Right renal pelvis (tissue), 4 donors: ENCODE data around the gene TBC1D22A. TPM values are rescaled to one million over a fixed set of nuclear protein-coding genes. Genes with fewer than 3 reads are reported as not detected.
A peak's percentile ranks its signal among the peaks of the same experiment; 100 is the strongest.

Experiments used
- DNase-seq, 4 donors: peaks; one replicate each; pipeline ENCODE4 v3.0.0-alpha.2; 2013; ENCODE audit warnings: low read depth in 4 of 4, low spot score in 3 of 4, missing footprints in 1 of 4
- polyA plus RNA-seq, 4 donors: library from polyadenylated mRNA; unstranded; fragments of 120-200 nt; gene quantifications; one replicate each; pipeline ENCODE4 v1.2.1, GENCODE V29; 2013; ENCODE audit not compliant: insufficient read length in 4 of 4

TBC1D22A gene
- polyA plus RNA-seq, 4 donors: 17.8 to 19.7 (median 18.2) TPM

DNA sequence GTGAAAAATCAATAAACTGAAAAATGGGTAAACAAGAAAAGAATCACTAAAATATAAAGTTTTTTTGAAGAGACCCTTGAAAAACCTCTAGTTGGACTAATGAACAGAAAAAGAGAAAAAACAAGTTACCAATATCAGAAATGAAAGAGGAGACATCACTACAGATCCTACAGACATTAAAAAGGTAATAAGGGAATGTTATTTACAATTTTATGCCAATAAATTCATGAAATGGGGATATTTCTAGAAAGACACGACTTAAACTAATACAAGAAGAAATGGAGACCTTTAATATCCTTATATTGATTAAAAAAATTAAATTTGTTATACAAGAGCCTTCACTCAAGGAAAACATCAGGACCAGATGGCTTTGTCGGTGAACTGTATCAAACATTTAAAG lies 109.4 kb downstream of the TBC1D22A start:
- no peak for DNase-seq

- no peak for DNase-seq
Observed at GRCh38 chr22:46875089-46875488, 112.6 kb downstream of the TBC1D22A start.

- no peak for DNase-seq
Observed at GRCh38 chr22:46876357-46876934, 114.0 kb downstream of the TBC1D22A start.

- DNase-seq: no peak
Observed at GRCh38 chr22:46878191-46878948, 115.9 kb downstream of the TBC1D22A start.

DNA sequence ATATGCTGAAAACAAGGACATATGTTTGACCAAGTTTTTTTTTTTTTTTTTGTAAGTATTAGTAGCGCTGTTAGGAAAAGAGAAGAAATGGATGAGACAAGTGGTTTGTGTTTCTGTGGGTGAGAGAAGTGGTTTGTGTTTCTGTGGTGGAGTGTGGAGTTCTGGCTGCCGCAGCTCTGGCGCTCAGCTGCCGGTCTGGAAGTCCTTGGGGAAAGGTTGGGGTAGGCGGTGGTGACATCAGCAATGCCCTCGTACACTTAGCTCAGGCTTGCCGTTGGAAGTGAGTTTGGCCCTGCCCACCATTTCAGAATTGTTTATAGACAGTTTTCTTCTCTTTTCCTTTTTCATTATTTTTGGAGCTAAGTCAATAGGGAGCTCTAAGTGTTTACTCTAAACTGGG lies 116.6 kb downstream of the TBC1D22A start:
- DNase-seq: no peak

DNA sequence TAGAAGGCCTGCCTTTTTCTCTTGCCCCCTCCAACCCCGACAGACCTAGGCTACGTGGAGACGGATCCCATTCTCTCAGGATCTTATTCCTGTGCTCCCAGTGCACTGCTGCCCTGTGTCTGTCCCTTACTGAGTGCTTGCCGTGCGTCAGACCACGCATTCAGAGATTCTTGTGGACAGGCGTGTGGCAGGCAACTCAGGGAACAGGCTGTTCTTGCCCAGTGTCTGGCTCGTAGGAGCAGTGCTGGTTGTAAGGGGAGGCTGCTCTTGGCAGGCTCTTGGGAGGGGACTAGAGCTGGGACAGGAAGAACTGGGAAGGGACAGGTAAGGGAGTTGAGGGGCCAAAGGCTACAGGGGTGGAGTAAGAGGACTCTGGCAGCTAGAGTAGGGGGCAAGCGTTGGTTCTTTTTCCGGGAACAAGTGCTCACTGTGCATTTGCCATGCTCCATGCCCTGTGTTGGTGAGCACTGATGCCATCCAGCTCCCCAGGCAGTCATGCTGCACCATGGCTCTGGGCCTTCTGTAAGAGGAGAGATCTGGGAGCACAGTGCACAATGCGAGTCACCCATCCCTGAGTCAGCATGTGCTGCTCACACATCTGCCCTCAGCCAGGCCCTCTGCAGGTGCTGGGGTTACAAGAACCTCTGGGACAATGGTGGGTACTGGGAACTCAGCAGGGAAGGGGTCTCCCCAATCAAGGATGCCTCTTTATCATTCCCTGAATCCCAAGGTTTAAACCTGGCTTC lies 119.1 kb downstream of the TBC1D22A start:
- no peak for DNase-seq

DNA sequence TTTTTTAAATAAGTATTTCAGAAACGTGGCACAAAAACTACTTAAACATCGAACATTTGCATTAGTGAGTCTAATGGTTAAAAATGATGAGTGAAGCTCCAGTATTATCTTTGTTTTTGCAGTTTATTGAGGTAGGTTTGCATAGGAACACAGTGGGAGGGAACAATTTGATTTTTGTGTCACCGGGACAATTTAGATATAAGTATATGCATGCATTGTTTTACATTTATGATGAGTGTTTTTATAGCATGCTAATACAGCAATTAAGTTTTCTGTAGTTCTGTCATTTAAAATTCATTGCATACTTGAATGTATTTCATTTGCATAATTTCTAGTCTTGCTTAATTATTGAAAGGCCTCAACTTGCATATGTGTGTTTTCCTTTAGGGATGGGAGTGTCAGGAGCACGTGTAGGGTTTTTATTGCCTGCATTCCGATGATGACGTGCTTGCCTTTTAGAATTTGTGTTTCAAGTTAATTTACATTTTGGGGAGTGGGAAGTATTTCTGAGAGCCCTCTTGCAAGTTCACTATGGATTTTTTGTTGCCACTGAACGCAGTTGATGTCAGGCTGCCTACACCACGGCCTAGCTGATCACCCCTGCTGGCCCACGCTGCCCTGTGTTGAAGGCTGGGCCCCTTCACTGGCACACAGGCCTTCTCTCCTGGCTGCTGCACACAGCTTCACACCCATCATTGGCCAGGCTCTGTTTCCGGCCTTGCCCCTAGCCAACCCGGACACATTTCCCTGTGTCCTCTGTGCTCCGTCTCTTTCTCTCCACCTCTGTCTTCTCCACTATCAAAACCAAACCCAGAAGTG lies 120.9 kb downstream of the TBC1D22A start:
- no peak for DNase-seq

- no peak for DNase-seq
Observed at GRCh38 chr22:46884365-46884764, 121.9 kb downstream of the TBC1D22A start.

GRCh38 chr22:46887978-46888377 lies 125.5 kb downstream of the TBC1D22A start:
- DNase-seq: no peak

GRCh38 chr22:46890819-46891218 lies 128.4 kb downstream of the TBC1D22A start:
- no peak for DNase-seq

DNA sequence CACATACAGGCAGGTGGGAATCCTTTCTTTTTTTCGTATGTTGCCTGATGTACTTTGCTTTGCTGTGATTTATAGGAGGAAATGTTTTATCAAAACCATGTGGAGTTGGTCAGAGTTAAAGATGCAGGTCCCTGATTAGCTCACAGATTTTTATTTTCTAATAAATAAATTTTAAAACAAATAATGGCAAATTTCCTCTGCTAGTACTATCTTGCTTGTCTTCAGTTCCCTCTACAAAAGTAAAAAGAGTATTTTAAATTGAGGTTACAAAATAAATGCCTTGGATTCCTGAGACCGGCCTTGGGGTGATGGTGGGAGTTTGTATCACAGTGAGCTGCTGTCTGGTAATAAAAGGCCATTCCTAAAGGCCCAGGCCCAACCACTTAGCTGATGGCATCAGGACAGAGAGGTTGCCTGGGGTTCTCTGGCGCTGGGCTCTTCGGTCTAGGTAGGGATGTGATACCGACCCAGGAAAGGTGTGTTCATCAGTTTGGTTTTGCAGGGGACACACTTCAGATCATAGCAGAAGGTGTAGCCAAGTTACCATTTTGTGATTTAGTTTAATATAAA lies 129.0 kb downstream of the TBC1D22A start:
- no peak for DNase-seq

- no peak for DNase-seq
Observed at GRCh38 chr22:46892866-46893265, 130.4 kb downstream of the TBC1D22A start.

- no peak for DNase-seq
Observed at GRCh38 chr22:46893281-46894020, 131.0 kb downstream of the TBC1D22A start.

- peak in 2 of 4 donors; percentile 20 to 25 for DNase-seq
Observed at GRCh38 chr22:46894081-46894671, 131.7 kb downstream of the TBC1D22A start.

- DNase-seq: no peak
Observed at GRCh38 chr22:46894851-46895640, 132.6 kb downstream of the TBC1D22A start.

GRCh38 chr22:46895753-46896152 lies 133.3 kb downstream of the TBC1D22A start:
- no peak for DNase-seq

DNA sequence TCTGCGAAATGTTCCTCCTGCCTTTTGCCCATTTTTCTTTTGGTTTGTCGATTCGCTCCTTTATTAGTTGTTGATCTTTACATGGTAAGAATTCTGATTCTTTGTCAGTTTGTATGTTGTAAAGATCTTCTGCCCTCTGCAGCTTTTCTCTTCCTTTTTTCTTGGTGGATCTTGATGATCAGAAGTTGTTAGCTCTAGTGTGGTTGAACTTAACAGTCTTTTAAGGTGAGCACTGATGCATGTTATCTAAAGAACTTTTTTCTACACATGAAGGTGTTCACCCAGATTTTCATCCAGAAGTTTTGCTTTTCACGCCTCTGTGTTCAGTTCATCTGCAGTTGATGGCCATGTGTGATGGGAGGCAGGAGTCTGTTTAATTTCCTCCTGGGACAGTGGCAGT lies 133.7 kb downstream of the TBC1D22A start:
- no peak for DNase-seq

- DNase-seq: no peak
Observed at GRCh38 chr22:46896568-46897245, 134.3 kb downstream of the TBC1D22A start.
